ENCODE results near the gene AJM1.

DNA sequence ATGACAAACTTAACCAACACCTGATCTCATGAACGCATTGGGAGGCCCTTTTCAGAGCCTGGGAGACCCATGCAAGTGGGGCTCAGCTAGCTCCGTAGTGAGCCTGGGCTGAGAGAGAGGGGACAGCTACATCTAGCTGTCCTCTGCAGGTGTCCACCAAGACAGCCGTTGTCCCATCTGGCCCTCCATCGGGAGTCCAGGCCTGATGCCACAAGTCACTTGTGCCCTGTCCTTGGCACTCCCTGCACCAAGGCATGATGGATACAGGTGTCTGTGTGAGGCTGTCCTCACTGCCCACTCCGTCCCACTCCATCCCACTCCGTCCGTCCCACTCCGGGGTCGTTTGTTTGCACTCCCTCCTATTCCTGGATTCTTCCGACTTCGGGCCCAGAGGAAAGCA, 26.4 kb downstream of the AJM1 start:
- TF ChIP-seq EP300 (IDR thresholded peaks at IDR 0.05; ENCODE audit: borderline replicate concordance) (no peak), RAD21 (IDR thresholded peaks at IDR 0.05; ENCODE audit: low read depth) (no peak), NFIC (IDR thresholded peaks at IDR 0.05) (no peak), CREB1 (IDR thresholded peaks at IDR 0.05; ENCODE audit: low read depth) (no peak), TEAD4 (IDR thresholded peaks at IDR 0.05) (no peak), REST (IDR thresholded peaks at IDR 0.05; ENCODE audit: low read depth) (no peak), ZBTB7A (IDR thresholded peaks at IDR 0.05; ENCODE audit: low read depth) (no peak), TAF1 (IDR thresholded peaks at IDR 0.05; ENCODE audit: low read depth) (no peak), MAX (IDR thresholded peaks at IDR 0.05) (no peak), FOXM1 (IDR thresholded peaks at IDR 0.05; ENCODE audit: borderline replicate concordance, low read depth) (no peak), YY1 (IDR thresholded peaks at IDR 0.05; ENCODE audit: low read depth) (no peak), CEBPB (IDR thresholded peaks at IDR 0.05) (no peak), EGR1 (IDR thresholded peaks at IDR 0.05) (no peak)
